ENCODE data around the gene PRRG3.

The PRRG3 gene

DNA sequence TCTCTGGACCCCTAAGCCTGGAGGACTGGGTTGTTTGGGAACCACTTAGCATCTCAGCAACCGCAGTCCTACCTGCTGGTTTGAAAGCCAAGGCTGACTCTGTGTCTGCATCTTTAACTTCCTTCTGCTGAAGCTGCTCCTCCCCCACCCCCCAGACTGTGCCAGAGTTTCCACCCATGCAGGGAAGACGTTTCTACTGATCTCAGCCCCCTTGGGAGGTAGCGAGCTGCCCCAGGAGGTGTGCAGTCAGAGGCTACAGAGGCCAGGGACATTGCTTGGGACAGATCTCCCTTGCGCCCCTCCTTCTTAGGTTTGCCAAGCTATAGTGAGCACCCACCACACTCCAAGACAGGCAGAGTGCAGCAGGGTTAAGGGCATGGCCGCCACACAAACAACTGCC is 15.9 kb downstream of the PRRG3 start:
- Histone ChIP-seq H3K4me3 (ENCODE audit: low read length) (no peak overlapping the region), H3K9ac (ENCODE audit: low read length) (no peak overlapping the region), H3K36me3 (ENCODE audit: control insufficient read depth, insufficient read depth, low read length) (no peaks in the 10 kb centered on the region), H3K9me3 (ENCODE audit: control insufficient read depth, low read length) (no peaks in the 10 kb centered on the region), H3K27me3 (ENCODE audit: control insufficient read depth, insufficient read depth, low read length) (no peaks in the 10 kb centered on the region), H3K4me1 (ENCODE audit: control insufficient read depth, insufficient read depth, low read length) (no peaks in the 10 kb centered on the region)

DNA sequence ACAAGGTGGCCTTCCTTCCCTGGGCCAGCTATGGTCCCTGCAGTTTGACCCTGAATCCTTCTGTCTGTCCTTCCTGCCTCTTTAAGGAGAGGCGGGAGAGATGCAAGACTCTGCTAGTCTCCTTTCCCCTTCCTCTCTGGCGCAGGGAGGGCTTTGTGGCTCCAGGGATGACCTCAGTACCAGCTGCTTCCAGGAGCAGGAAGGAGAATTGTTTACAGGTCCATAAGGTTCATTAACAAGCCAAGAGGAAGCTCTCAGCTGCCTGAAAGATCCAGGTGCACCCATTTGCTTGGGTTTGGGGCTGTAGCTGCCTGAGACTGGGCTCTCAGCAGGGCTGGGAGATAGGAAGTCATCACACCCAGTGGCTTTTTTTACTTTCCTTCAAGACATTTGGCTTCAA is 16.5 kb downstream of the PRRG3 start:
- no peaks in the 10 kb centered on the region for H3K36me3 ChIP-seq (ENCODE audit: control insufficient read depth, insufficient read depth, low read length)
- H3K27me3 ChIP-seq (ENCODE audit: control insufficient read depth, insufficient read depth, low read length), result no peaks in the 10 kb centered on the region
- H3K4me3 ChIP-seq (ENCODE audit: low read length), result no peak overlapping the region
- H3K9me3 ChIP-seq (ENCODE audit: control insufficient read depth, low read length), result no peaks in the 10 kb centered on the region
- no peak overlapping the region for H3K9ac ChIP-seq (ENCODE audit: low read length)
- H3K4me1 ChIP-seq (ENCODE audit: control insufficient read depth, insufficient read depth, low read length), result no peaks in the 10 kb centered on the region

DNA sequence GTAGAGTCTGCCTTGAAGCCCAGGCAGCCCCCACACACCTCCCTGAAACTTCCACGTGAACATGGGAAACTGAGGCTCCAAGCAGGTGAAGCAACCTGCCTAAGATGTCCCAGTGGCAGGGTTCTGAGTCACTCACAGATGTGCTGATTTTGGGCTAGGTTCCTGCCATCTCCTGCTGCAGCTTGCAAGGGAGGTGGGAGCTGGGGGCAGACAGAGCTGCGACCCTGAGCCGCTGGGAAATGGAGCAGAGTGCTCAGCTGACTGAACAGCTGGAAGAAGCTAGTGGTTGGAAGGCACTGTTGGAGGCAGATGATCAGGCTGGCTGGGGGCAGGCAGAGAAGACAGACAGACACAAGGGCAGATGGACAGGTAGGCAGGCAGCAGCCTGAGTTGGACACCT is 17.0 kb downstream of the PRRG3 start:
- no peak overlapping the region for H3K4me3 ChIP-seq (ENCODE audit: low read length)
- no peaks in the 10 kb centered on the region for H3K36me3 ChIP-seq (ENCODE audit: control insufficient read depth, insufficient read depth, low read length)
- no peaks in the 10 kb centered on the region for H3K27me3 ChIP-seq (ENCODE audit: control insufficient read depth, insufficient read depth, low read length)
- H3K9me3 ChIP-seq (ENCODE audit: control insufficient read depth, low read length), result no peaks in the 10 kb centered on the region
- no peak overlapping the region for H3K9ac ChIP-seq (ENCODE audit: low read length)
- no peaks in the 10 kb centered on the region for H3K4me1 ChIP-seq (ENCODE audit: control insufficient read depth, insufficient read depth, low read length)

DNA sequence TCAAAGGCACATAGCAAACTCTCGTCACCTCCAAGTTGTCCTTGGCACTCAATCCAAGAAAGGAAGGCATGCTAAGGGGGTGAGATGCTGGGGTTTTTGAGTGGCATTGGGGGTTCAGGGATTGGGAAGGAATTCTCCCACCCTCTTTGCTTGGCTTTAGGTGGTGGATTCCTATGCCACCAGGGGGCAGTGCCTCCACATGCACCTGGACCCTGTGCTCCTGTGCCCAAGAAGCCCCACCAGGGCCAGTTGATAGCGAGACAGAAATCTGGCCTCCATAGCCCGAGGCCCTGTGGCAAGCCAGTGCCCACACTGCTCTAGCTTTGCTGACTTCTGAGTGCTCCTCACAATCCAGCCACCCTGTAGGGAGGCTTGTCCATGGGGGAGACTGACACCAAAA is 18.6 kb downstream of the PRRG3 start:
- no peak overlapping the region for H3K9ac ChIP-seq (ENCODE audit: low read length)
- H3K9me3 ChIP-seq (ENCODE audit: control insufficient read depth, low read length), result no peaks in the 10 kb centered on the region
- no peaks in the 10 kb centered on the region for H3K4me1 ChIP-seq (ENCODE audit: control insufficient read depth, insufficient read depth, low read length)
- H3K27me3 ChIP-seq (ENCODE audit: control insufficient read depth, insufficient read depth, low read length), result no peaks in the 10 kb centered on the region
- H3K36me3 ChIP-seq (ENCODE audit: control insufficient read depth, insufficient read depth, low read length), result no peaks in the 10 kb centered on the region
- no peak overlapping the region for H3K4me3 ChIP-seq (ENCODE audit: low read length)

DNA sequence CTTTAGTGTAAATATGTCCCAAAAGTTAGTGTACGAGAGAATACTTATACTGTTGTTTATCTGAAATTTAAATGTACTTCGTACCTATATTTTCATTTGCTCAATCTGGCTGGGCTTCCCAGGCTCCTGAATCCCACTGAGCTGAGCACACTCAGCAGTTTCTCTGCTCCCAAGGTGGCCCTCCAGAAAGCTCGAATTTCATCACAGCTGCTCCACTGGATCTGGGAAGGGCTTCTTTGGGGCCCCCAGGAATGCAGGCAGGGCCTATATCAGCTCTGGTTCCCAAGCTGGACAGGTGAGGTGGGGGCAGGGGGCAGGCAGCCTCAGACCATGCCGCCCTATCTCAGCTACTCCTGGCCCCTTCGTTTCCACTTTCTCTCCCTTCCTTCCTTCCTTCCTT is 19.1 kb downstream of the PRRG3 start:
- no peaks in the 10 kb centered on the region for H3K36me3 ChIP-seq (ENCODE audit: control insufficient read depth, insufficient read depth, low read length)
- no peaks in the 10 kb centered on the region for H3K27me3 ChIP-seq (ENCODE audit: control insufficient read depth, insufficient read depth, low read length)
- no peak overlapping the region for H3K4me3 ChIP-seq (ENCODE audit: low read length)
- H3K9me3 ChIP-seq (ENCODE audit: control insufficient read depth, low read length), result no peaks in the 10 kb centered on the region
- H3K4me1 ChIP-seq (ENCODE audit: control insufficient read depth, insufficient read depth, low read length), result no peaks in the 10 kb centered on the region
- H3K9ac ChIP-seq (ENCODE audit: low read length), result no peak overlapping the region

DNA sequence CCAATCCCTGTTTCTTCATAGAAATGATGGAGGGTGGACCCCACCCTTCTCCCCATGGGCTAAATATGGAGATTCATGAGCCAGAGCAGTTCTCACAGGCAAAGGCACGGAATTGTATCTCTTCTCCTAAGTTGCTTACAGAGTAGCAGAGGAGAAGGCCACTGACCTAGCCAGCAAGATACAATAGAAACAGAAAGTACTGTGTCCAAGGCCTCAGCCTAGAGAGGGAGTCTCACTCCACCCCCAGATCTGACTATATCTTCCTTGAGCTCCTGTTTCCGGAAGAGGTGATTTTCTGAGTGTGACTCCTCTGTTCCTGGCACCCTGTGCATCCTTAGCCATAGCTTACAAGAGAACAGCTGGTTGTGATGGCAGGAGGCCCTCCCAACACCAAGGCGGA is 20.5 kb downstream of the PRRG3 start, which contains the start of gene FATE1:
Gene FATE1, plus strand, starts transcription at position 284 of the 400 bp plus-strand sequence. Its CDS starts 85 bp downstream, at position 369.
- H3K4me1 ChIP-seq (ENCODE audit: control insufficient read depth, insufficient read depth, low read length), result no peaks in the 10 kb centered on the region
- no peak within 1 kb of the TSS for H3K9ac ChIP-seq (ENCODE audit: low read length)
- no peak within 1 kb of the TSS for H3K4me3 ChIP-seq (ENCODE audit: low read length)
- H3K27me3 ChIP-seq (ENCODE audit: control insufficient read depth, insufficient read depth, low read length), result no peaks in the 10 kb centered on the region
- no peaks in the 10 kb centered on the region for H3K36me3 ChIP-seq (ENCODE audit: control insufficient read depth, insufficient read depth, low read length)
- H3K9me3 ChIP-seq (ENCODE audit: control insufficient read depth, low read length), result no peaks in the 10 kb centered on the region

DNA sequence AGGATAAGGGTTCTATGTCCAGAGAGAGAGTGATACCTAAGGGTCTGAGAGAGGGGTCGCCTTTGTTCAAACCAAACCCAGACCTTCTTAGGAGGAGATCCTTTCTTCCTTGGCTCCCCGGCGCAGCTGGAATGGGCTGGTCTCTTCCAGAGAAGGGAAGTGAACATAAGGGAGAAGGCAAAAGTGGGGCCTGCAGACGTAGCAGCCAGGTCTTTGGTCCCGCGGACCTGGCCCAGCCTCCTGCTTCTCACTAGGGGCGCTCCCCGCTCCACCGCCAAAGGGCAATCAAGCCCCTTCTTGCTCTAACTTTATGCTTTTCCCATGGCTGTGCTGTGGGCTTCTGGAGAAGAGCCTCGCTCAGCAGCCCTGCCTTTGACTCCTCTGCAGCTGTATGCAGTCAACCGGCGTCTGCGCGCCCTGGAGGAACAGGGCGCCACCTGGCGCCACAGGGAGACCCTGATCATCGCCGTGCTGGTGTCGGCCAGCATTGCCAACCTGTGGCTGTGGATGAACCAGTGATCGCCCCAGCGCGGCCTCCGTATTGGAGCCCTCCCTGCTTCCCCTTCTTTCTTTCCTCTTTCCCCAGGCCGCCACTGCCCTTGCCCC is 27.1 kb downstream of the PRRG3 start:
- Histone ChIP-seq H3K4me1 (ENCODE audit: control insufficient read depth, insufficient read depth, low read length) (no peaks in the 10 kb centered on the region), H3K9ac (ENCODE audit: low read length) (no peak overlapping the region), H3K36me3 (ENCODE audit: control insufficient read depth, insufficient read depth, low read length) (no peaks in the 10 kb centered on the region), H3K27me3 (ENCODE audit: control insufficient read depth, insufficient read depth, low read length) (no peaks in the 10 kb centered on the region), H3K4me3 (ENCODE audit: low read length) (no peak overlapping the region), H3K9me3 (ENCODE audit: control insufficient read depth, low read length) (no peaks in the 10 kb centered on the region)

DNA sequence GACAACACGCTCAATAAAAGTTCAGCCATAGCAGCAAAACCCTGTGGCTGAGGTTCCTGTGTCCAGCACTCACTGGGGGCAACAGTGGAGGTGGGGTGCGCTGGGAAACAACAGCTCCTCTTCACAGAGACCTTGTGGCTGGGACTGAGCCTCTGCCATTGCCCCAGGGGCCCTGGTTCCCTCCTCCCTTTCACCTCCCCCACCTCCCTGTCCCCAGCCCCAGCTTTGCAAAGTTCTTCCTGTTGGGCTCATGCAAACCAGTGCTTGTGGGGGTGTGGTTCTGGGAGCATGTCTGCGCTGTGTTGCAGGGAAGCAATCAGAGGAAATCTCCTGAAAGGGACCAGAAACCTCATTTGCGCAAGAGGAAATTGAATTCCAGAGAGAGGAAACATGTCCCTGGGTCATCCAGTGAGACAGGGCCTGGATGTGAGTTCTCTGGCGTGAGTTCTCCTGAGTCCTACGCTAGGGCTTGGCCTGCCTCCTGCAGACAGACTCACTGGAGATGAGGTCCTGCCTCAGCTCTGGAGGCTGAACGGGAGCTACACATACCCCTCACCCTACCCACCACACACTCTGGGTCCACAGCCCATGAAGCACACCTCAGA is 28.0 kb downstream of the PRRG3 start:
- H3K27me3 ChIP-seq (ENCODE audit: control insufficient read depth, insufficient read depth, low read length), result no peaks in the 10 kb centered on the region
- no peaks in the 10 kb centered on the region for H3K4me1 ChIP-seq (ENCODE audit: control insufficient read depth, insufficient read depth, low read length)

DNA sequence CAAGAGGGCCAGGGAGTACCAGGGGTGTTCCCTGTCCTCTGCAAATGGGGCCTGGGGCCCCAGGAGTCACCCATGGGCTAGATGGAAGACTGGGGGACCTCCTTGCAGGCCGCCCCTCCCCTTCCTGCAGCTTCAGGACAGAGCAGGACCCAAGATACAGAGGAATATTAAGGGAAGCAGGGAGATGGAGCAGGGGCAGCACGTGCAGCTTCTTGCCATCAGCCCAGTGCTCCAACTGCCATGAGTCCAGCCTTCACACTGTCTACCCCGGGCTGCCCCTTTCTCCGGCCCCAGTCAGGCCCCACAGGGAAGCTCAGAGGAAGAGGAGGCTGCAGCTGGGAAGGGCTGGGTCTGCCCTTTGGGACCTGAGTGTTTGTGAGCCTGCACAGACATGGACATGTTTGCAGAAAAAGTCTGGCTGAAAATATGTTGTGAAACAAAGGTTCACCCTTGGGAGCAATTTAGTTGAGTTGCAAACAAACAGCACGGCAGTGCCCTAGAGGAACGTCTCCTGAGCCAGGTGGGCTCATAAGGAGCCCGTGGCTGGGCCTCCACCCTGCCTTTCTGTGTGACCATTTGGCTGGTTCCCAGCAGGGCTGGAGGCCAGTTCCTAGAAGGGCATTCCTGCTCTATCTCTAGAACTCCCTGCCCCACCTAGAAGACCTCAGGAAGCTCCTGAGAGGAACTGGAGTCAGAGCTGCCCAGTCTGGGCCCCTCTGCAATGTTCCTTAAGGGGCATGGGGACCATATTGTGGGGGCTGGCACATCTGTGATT is 29.5 kb downstream of the PRRG3 start:
- Histone ChIP-seq H3K9me3 (ENCODE audit: control insufficient read depth, low read length) (no peaks in the 10 kb centered on the region), H3K9ac (ENCODE audit: low read length) (no peak overlapping the region), H3K4me3 (ENCODE audit: low read length) (no peak overlapping the region), H3K27me3 (ENCODE audit: control insufficient read depth, insufficient read depth, low read length) (no peaks in the 10 kb centered on the region), H3K4me1 (ENCODE audit: control insufficient read depth, insufficient read depth, low read length) (no peaks in the 10 kb centered on the region), H3K36me3 (ENCODE audit: control insufficient read depth, insufficient read depth, low read length) (no peaks in the 10 kb centered on the region)

More for the DNA sequence above, 28.0 kb downstream of the PRRG3 start:
- H3K36me3 ChIP-seq (ENCODE audit: control insufficient read depth, insufficient read depth, low read length), result no peaks in the 10 kb centered on the region
- H3K9me3 ChIP-seq (ENCODE audit: control insufficient read depth, low read length), result no peaks in the 10 kb centered on the region
- H3K4me3 ChIP-seq (ENCODE audit: low read length), result no peak overlapping the region
- no peak overlapping the region for H3K9ac ChIP-seq (ENCODE audit: low read length)

DNA sequence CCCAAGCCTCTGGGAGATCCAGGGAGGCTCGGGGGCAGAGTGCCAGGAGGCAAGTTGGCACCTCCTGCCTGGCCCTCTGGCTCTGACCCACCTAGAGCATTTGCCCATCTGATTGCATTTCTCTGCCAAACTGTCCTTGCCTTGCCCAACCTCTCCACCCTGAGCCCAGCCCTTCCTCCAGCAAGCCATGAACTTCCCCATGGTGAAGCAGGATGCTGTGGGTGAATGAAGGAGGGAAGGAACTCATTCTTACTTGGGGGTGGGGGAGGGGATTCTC is 30.0 kb downstream of the PRRG3 start:
- no peaks in the 10 kb centered on the region for H3K27me3 ChIP-seq (ENCODE audit: control insufficient read depth, insufficient read depth, low read length)
- no peak overlapping the region for H3K4me3 ChIP-seq (ENCODE audit: low read length)
- no peaks in the 10 kb centered on the region for H3K9me3 ChIP-seq (ENCODE audit: control insufficient read depth, low read length)
- H3K9ac ChIP-seq (ENCODE audit: low read length), result no peak overlapping the region
- no peaks in the 10 kb centered on the region for H3K36me3 ChIP-seq (ENCODE audit: control insufficient read depth, insufficient read depth, low read length)
- H3K4me1 ChIP-seq (ENCODE audit: control insufficient read depth, insufficient read depth, low read length), result no peaks in the 10 kb centered on the region

DNA sequence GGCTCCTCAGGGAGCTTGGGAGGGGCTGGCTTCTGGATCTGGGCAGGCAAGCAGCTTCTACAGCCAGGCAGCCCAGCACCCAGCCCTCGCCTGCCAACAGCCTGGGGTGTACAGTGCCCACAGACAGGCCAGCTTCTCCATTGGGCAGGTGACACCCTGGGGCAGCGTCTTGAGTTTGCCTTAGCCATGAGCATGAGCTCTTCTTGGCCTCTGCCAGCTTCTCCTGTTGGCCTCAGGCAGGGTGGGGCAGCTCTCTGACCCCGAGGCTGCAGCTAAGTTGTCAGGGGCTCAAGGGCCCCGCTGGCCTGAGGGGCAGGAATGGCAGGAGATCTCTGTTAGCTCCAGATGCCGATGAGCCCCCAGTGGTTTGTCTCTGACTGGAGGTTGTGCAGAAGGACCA is 31.5 kb downstream of the PRRG3 start:
- no peaks in the 10 kb centered on the region for H3K4me1 ChIP-seq (ENCODE audit: control insufficient read depth, insufficient read depth, low read length)
- no peak overlapping the region for H3K9ac ChIP-seq (ENCODE audit: low read length)
- H3K27me3 ChIP-seq (ENCODE audit: control insufficient read depth, insufficient read depth, low read length), result no peaks in the 10 kb centered on the region
- H3K9me3 ChIP-seq (ENCODE audit: control insufficient read depth, low read length), result no peaks in the 10 kb centered on the region
- no peak overlapping the region for H3K4me3 ChIP-seq (ENCODE audit: low read length)
- H3K36me3 ChIP-seq (ENCODE audit: control insufficient read depth, insufficient read depth, low read length), result no peaks in the 10 kb centered on the region

DNA sequence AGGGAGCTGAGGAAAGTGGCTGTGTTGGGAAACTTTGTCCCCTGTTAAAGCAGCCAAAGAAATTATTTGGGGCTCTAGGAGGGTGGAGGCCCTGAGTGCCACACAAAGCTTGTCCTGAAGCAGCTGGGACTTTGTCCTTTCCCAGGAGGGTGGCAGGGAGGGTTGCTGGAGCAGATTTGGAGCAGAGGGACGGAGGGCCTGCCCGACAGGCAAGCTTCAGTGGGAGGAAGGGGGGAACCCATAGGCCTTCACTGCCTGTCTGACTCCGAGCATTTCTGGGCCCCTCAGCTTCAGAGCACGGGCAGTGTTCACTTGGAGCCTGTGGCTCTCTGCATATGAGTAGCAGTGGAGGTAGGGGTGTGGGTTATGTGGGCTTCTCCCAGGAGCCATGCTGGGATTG is 32.1 kb downstream of the PRRG3 start:
- H3K27me3 ChIP-seq (ENCODE audit: control insufficient read depth, insufficient read depth, low read length), result no peaks in the 10 kb centered on the region
- no peaks in the 10 kb centered on the region for H3K9me3 ChIP-seq (ENCODE audit: control insufficient read depth, low read length)
- H3K36me3 ChIP-seq (ENCODE audit: control insufficient read depth, insufficient read depth, low read length), result no peaks in the 10 kb centered on the region
- no peaks in the 10 kb centered on the region for H3K4me1 ChIP-seq (ENCODE audit: control insufficient read depth, insufficient read depth, low read length)
- H3K9ac ChIP-seq (ENCODE audit: low read length), result no peak overlapping the region
- no peak overlapping the region for H3K4me3 ChIP-seq (ENCODE audit: low read length)

All from mucosa of stomach (tissue), 1 donor.